Astrocyte of the cerebellum (primary cell): Measurements from ENCODE around the gene AP2M1.

Experiments
- DNase-seq: peaks from one replicate; pipeline ENCODE4 v3.0.0-alpha.2; 2011; ENCODE audit warnings: low read depth
- H3K4me3 ChIP-seq: 2 replicates; pipeline ENCODE4 v1.5.1; 2011; ENCODE audit warnings: mild to moderate bottlenecking, low read depth, low read length, moderate library complexity
- CTCF ChIP-seq: IDR thresholded peaks from 2 replicates; pipeline ENCODE4 v1.5.1; 2012; ENCODE audit warnings: low read length, low read depth, moderate library complexity, mild to moderate bottlenecking; ENCODE audit errors: missing control alignments
- in situ Hi-C: cut with HindIII; loops from 2 replicates; pipeline ENCODE4 v1.10.0; 2017; ENCODE audit warnings: low sequenced_read_pairs

The AP2M1 gene

GRCh38 chr3:184209146-184209923 is 34.7 kb downstream of the AP2M1 start:
- in situ Hi-C loops: no loop called here

GRCh38 chr3:184211297-184211696 is 36.6 kb downstream of the AP2M1 start:
- in situ Hi-C loops: no loop called here
- TF ChIP-seq CTCF: no peak
- DNase-seq: no peak

More at GRCh38 chr3:184209146-184209923, 34.7 kb downstream of the AP2M1 start:
- no peak for DNase-seq
- H3K4me3 ChIP-seq: no peak overlapping the region
- TF ChIP-seq CTCF: no peak

GRCh38 chr3:184211718-184212117 is 37.1 kb downstream of the AP2M1 start:
- TF ChIP-seq CTCF: no peak
- no peak for DNase-seq
- in situ Hi-C loops: no loop called here
- no peak overlapping the region for H3K4me3 ChIP-seq

More at GRCh38 chr3:184211297-184211696, 36.6 kb downstream of the AP2M1 start:
- no peak overlapping the region for H3K4me3 ChIP-seq

- TF ChIP-seq CTCF: no peak
- DNase-seq: no peak
- H3K4me3 ChIP-seq: no peak overlapping the region
- in situ Hi-C loops: no loop called here
Observed at GRCh38 chr3:184218814-184219213, 44.2 kb downstream of the AP2M1 start.

GRCh38 chr3:184222521-184222920 is 47.9 kb downstream of the AP2M1 start:
- in situ Hi-C loops: no loop called here
- H3K4me3 ChIP-seq: no peak overlapping the region
- DNase-seq: no peak
- no peak for TF ChIP-seq CTCF

- H3K4me3 ChIP-seq: no peak overlapping the region
- DNase-seq: no peak
- no peak for TF ChIP-seq CTCF
- in situ Hi-C loops: no loop called here
Observed at GRCh38 chr3:184223946-184224345, 49.3 kb downstream of the AP2M1 start.
